ENCODE data around the gene PODNL1. TPM values are rescaled to one million over a fixed set of nuclear protein-coding genes. Genes with fewer than 3 reads are reported as not detected.

The PODNL1 gene
- total RNA-seq, 2 donors from 2014 or later = 0.50 to 9.1 TPM

GRCh38 chr19:13932911-13933393 lies 5.3 kb downstream of the PODNL1 start:
- TF ChIP-seq POLR2AphosphoS5 (IDR thresholded peaks at IDR 0.05) (no peak), CTCF (IDR thresholded peaks at IDR 0.05) (no peak), POLR2A (IDR thresholded peaks at IDR 0.05) (no peak)
- 91% methylated on average over 27 of the region's 42 CpGs for WGBS
- no peak overlapping the region for H3K27ac ChIP-seq
- no peak overlapping the region for H3K4me3 ChIP-seq
- intact Hi-C loops (cut with DNase I) = no loop called here
- DNase-seq (ENCODE audit: low spot score) = no peak
- H3K36me3 ChIP-seq = no peaks in the 10 kb centered on the region
- H3K4me1 ChIP-seq (replicated peaks) = no peaks in the 10 kb centered on the region
- H3K27me3 ChIP-seq (replicated peaks; ENCODE audit: insufficient read depth) = no peaks in the 10 kb centered on the region
- no peaks in the 10 kb centered on the region for H3K9me3 ChIP-seq

- Histone ChIP-seq H3K27ac (no peak overlapping the region), H3K27me3 (replicated peaks; ENCODE audit: insufficient read depth) (no peaks in the 10 kb centered on the region), H3K9me3 (no peaks in the 10 kb centered on the region), H3K4me1 (replicated peaks) (no peaks in the 10 kb centered on the region), H3K36me3 (peaks cover 0 to under 1% of the 10 kb centered on the region in 2 donors), H3K4me3 (no peak overlapping the region)
- WGBS = 92% methylated on average over 6 of the region's 6 CpGs
- TF ChIP-seq POLR2A (IDR thresholded peaks at IDR 0.05) (no peak), CTCF (IDR thresholded peaks at IDR 0.05) (no peak), POLR2AphosphoS5 (IDR thresholded peaks at IDR 0.05) (no peak)
- intact Hi-C loops (cut with DNase I) = no loop called here
- no peak for DNase-seq (ENCODE audit: low spot score)
These were observed 6.0 kb downstream of the PODNL1 start for GRCh38 chr19:13932149-13932637.

- DNase-seq (ENCODE audit: low spot score) = no peak
- Histone ChIP-seq H3K4me3 (no peak overlapping the region), H3K27ac (no peak overlapping the region), H3K36me3 (peaks cover 4 to 6% of the 10 kb centered on the region in 2 donors), H3K4me1 (replicated peaks) (no peaks in the 10 kb centered on the region), H3K9me3 (no peaks in the 10 kb centered on the region), H3K27me3 (replicated peaks; ENCODE audit: insufficient read depth) (no peaks in the 10 kb centered on the region)
- intact Hi-C loops (cut with DNase I) = no loop called here
- TF ChIP-seq POLR2AphosphoS5 (IDR thresholded peaks at IDR 0.05) (no peak), POLR2A (IDR thresholded peaks at IDR 0.05) (no peak), CTCF (IDR thresholded peaks at IDR 0.05) (no peak)
- 81% methylated on average over 29 of the region's 30 CpGs for WGBS
These were observed 6.6 kb downstream of the PODNL1 start for GRCh38 chr19:13931391-13932148.

GRCh38 chr19:13930402-13930801 lies 7.8 kb downstream of the PODNL1 start:
- peaks cover 4 to 8% of the 10 kb centered on the region in 2 donors for H3K36me3 ChIP-seq
- TF ChIP-seq CTCF (IDR thresholded peaks at IDR 0.05) (no peak), POLR2AphosphoS5 (IDR thresholded peaks at IDR 0.05) (no peak), POLR2A (IDR thresholded peaks at IDR 0.05) (no peak)
- no peak for DNase-seq (ENCODE audit: low spot score)

GRCh38 chr19:13929956-13930355 lies 8.3 kb downstream of the PODNL1 start:
- Histone ChIP-seq H3K27me3 (replicated peaks; ENCODE audit: insufficient read depth) (no peaks in the 10 kb centered on the region), H3K4me1 (replicated peaks) (no peaks in the 10 kb centered on the region), H3K4me3 (no peak overlapping the region), H3K36me3 (peaks cover 4 to 8% of the 10 kb centered on the region in 2 donors), H3K27ac (no peak overlapping the region), H3K9me3 (no peaks in the 10 kb centered on the region)
- intact Hi-C loops (cut with DNase I) = no loop called here
- no peak for TF ChIP-seq POLR2A (IDR thresholded peaks at IDR 0.05)
- WGBS = 83% methylated on average over 17 of the region's 17 CpGs
- no peak for DNase-seq (ENCODE audit: low spot score)

More at GRCh38 chr19:13930402-13930801, 7.8 kb downstream of the PODNL1 start:
- Histone ChIP-seq H3K27me3 (replicated peaks; ENCODE audit: insufficient read depth) (no peaks in the 10 kb centered on the region), H3K9me3 (no peaks in the 10 kb centered on the region), H3K4me3 (no peak overlapping the region), H3K4me1 (replicated peaks) (no peaks in the 10 kb centered on the region), H3K27ac (no peak overlapping the region)
- intact Hi-C loops (cut with DNase I) = no loop called here
- WGBS = 82% methylated on average over 17 of the region's 17 CpGs

Data from prostate gland (tissue), 2 donors.